GM18498 (cell line): ENCODE data around the gene CELF5.
"Not testable (repeated sequence)": the region's sequence is repeated elsewhere in the genome, so short reads cannot be mapped to it uniquely, and the experiment has no call there.

ENCODE experiments used
- ATAC-seq: cut with Tn5 transposase; IDR thresholded peaks from one replicate; pipeline ENCODE4 v1.9.1; 2021; ENCODE audit warnings: mild to moderate bottlenecking, moderate library complexity; ENCODE audit not compliant: unreplicated experiment

The CELF5 gene

DNA sequence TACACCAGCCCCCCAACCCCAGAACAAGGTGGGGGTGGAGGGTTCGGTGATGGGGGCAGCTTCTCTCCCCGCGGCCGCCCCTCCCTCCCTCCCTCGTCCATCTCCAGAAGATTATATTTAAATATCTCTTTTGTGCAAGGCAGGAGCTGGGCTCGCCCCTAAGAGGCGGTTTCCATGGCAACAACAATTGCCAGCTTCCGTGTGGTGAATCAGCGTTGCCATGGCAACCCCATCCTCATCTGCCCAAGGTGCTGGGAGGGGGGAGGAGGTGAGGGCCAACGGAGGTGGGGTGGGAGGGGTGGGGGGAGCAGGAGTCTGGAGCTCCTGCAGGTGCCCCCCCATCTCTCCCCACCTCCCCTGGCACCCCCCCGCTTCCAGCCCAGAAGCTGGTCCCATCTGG, 46.4 kb downstream of the CELF5 start:
- no peak for ATAC-seq

DNA sequence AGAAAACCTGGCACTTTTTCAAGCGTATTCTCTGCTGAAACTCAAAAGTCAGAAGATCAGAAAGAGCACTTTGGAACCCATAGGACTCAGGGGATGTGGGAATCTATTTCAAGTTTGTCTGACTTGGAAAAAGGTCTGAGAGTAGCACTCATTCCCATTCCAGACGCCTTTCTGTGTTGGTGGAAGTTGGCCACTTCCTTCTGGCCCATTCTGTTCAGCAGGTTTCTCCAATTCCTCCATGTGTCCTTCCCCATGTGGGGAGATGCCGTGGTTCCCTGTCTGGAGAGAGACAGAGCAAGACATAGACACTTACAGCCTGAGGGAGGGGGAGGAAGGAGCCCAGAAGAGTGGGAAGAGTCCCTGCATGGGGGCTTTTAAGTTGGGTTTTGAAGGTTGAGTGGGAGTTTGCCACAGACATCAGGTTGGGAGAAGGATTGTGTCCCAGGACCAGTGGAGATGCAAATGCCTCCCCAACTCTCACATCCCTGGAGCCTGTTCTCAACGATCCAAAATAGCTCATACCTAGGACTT, 48.0 kb downstream of the CELF5 start:
- no peak for ATAC-seq

DNA sequence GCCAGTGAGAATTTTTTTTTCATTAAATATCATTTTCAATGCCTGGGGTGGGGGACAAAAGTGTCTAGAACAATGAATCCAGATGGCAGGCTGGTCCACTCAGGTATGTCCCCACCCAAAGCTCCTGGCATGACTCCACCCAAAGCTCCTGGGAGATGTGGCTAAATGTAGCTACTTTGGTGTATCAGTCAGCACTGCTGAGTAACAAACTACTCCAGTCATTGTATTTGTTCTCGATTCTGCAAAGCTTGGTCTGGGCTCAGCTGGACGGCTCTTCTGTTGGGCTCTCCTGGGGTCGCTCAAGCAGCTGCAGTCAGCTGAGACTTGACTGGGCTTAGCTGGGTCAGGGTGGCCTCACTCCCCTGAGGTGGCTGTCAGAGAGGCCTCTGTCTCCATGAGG, 48.5 kb downstream of the CELF5 start:
- no peak for ATAC-seq

DNA sequence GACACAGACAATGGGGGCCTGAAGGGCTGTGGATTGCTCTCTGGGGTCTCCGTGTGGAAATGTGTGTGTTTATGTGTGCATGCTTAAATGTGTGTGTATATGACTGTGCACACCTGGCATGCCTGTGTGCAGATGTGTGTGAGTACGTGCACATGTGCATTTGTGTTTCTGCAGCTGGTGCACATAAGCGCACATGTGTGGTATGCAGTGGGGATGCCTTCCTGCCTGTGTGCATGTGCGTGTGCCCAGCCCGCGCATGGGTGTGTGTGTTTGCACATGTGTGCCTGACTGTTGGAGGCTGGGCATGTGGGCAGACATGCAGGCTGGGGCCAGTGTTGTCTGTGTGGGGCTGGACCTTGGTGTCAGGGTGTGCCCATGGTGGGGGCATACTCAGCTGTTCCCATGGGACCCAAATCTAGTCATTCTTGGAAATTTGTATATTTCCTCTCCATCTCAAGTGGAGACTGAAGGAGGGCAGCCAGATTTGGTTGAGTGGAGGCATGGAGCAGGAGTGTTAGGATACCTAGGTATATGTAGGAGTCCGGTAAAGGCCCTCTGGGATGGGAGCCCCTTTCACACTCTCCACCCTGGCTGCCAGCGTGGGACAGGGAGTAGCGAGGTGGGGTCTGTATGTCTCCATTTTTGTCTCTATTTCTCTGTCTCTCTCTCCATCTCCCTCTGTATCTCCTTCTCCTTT, 49.9 kb downstream of the CELF5 start:
- no peak for ATAC-seq

DNA sequence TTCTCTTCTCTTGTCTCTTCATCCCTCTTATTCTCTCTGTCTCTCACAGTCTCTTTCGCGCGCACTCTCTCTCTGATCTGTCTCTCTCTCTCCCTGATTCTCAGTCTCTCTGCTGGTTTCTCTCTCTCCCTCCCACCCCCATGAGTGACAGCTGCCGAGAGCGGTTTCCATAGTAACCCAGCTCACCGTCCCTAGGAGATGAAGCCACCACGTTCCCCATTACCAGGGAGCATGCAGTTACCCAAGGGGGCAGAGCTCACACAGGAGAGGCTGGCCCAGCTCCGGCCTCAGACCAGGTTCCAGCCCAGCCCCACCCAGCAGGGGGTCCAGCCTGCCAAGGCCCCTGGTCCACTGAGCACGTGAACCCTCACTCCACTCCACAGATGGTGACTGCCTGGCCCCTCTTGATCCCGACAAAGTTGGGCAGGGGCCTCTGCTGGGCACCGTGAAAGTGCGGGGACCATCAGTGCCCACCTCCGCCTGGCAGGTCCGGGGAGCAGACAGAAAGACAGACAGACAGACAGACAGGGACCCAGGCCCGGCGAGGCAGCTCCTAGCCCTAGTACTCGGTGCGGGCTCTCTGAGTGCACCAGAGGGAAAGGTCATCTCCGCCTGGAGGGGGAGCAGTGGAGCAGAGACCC, 50.6 kb downstream of the CELF5 start:
- peak; percentile 23 for ATAC-seq

DNA sequence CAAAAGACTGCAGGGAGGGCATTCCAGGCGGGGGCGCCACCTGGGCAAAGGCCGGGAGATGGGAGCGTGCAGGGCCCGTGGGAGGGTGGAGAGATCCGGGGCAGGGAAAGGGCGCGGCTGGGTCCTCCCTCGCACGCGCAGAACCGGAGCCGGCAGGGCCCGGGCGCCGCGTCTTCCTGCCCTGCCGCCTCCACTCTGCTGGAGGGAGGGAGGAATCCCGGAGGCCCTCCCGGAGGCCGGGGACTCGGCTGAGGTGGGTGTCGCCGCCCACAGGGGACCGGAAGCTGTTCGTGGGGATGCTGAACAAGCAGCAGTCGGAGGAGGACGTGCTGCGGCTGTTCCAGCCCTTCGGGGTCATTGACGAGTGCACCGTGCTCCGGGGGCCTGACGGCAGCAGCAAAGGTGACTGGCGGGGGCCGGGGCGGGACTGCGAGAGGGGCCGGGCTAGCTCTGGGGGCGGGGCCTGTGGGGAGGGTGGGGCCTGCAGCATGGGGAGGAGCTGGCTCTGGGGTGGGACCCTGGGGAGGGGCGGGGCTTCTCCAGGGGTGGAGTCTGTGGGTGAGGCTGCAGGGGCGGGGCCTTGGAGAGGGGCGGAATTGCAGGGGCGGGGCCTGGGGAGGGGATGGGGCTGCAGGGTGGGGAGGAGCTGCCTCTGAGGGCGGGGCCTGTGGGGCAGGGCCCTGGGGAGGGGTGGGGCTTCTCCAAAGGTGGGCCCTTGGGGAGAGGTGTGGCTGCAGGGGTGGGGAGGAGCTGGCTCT, 51.3 kb downstream of the CELF5 start:
- peak; percentile 62 for ATAC-seq

DNA sequence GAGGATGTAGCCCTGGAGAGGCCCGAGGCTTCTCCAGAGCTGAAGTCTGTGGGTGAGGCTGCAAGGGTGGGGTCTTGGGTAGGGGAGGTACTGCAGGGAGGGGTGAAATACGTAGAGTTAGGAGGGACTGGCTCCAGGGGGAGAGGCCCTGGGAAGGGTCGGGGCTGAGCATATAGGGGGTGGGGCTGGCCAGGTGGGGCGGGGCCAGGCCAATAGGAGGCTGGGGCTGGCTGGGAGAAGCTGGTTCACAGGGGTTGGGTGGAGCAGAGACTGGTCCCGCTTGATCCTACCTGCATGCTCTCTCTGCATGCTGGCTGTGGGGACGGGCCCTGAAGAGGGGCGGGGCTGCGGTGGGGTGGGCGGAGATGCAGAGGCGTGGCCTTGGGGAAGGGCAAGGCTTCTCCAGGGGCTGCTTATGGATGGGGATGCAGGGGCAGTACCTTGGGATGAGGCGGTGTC, 51.9 kb downstream of the CELF5 start:
- ATAC-seq, result peak; percentile 27

DNA sequence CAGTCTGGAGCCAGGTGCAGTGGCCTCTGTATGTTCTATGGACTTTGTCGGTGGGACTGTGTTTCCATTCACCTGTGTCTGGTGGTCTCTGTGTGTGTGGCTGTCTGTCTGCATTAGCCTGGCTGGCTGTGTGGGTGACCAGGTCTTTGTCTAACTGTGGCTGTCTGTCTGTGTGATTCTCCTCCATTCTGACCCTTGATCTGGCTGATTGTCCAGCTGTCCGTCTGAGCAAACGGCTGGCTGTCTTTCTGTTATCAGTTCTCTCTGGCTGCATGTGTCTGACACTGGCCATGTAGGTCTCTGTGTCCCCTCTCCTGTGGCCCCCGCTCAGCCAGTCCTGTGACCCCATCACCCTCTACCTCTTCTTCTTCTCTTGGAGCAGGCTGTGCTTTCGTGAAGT, 53.2 kb downstream of the CELF5 start:
- no peak for ATAC-seq

DNA sequence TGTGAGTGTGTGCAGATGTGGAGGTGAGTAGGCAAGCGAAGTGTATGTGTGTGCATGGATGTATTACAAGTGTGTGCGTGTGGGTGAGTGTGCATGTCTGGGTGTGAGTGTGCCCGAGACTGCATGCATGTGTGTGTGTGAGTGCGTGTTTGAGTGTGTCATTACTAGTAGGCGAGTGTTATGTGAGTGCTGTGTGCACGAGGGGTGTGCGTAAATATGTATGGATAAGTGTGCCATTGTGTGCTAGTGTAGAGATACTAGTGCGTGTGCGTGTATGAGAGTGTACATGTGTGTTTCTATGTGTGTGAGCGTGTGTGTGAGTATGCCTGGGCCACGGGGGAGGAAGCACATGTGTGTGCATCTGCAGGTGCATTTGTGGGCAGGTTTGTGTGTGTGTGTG, 53.8 kb downstream of the CELF5 start:
- no peak for ATAC-seq

DNA sequence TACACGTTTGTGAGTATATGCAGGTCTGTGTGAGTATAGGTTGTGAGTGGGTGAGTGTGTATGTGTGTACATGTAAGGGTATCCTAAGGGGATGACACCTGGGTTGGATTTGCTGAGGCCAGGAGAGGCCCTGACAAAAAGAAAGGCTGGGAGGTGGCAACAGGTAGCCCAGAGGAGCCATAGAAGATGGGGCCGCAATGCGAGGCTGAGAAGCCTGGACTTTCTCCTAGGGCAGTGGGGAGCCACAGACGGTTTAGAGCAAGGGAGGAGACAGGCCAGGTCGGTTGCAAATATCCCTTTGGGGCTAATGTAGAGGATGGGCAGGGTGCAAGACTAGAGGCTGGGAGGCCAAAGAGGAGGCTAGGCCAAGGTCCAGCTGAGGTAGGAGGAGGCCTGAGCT, 54.3 kb downstream of the CELF5 start:
- no peak for ATAC-seq

DNA sequence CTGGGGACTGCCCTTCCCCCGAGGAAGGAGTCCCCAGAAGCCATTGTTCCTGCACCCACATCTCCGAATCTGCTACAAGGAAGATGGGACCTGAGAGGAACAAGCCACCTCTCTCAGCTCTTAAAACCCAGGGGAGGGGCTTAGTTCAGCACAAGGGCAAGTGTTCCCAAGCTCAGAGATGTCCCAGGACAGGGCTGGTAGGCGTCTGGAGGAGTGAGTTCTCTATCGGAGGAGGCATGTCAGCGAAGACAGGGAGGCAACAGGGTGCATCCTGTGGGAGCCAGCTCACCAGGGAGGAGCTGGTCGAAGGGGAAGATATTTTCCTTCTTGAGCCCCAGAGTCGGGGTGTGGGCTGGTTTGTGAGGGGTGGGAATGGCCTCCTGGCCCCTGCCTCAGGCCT, 54.8 kb downstream of the CELF5 start:
- ATAC-seq, result no peak

DNA sequence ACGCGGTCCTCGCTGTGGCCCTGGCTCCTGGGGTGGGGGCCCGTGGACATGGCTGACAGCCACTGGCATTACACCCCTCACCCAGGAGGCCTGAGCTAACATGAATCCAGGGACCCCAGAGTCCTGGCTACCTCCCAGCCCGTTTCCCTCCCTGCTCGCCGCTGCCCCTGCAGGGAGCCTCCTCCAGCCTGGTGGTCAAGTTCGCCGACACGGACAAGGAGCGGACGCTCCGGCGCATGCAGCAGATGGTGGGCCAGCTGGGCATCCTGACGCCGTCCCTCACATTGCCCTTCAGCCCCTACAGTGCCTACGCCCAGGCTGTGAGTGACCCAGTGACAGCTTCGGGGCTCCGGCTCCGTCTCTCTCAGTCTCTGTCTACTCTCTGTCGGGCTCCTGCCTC, 56.6 kb downstream of the CELF5 start:
- ATAC-seq, result no peak

DNA sequence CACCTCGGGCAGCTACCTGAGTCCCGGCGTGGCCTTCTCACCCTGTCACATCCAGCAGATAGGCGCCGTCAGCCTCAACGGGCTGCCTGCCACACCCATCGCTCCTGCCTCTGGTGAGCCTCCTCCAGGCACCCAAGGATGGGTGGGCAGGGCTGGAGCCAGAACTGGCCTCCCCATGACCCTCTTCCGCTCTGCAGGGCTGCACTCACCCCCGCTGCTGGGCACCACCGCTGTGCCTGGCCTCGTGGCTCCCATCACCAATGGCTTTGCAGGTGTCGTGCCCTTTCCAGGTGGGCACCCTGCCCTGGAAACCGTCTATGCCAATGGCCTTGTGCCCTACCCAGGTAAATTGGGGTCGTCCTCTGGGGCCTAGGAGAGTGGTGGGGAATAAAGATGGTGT, 57.7 kb downstream of the CELF5 start:
- ATAC-seq, result no peak

DNA sequence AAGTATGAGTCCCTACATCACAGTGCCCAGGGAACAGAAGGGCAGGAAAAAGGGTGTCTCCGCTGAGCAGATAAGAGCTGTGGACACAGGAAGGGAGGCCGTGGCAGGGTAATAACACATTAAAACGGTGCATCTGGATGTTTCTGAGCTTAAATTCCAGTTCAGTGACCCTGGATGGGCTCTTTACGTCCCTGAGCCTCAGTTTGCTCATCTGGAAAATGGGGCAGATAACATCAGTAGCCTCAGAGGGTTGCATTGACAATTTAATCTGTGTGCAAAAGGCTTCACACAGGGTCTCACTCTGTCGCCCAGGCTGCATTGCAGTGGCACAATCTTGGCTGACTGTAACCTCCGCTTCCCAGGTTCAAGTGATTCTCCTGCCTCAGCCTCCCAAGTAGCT, 58.1 kb downstream of the CELF5 start:
- ATAC-seq, result no peak

DNA sequence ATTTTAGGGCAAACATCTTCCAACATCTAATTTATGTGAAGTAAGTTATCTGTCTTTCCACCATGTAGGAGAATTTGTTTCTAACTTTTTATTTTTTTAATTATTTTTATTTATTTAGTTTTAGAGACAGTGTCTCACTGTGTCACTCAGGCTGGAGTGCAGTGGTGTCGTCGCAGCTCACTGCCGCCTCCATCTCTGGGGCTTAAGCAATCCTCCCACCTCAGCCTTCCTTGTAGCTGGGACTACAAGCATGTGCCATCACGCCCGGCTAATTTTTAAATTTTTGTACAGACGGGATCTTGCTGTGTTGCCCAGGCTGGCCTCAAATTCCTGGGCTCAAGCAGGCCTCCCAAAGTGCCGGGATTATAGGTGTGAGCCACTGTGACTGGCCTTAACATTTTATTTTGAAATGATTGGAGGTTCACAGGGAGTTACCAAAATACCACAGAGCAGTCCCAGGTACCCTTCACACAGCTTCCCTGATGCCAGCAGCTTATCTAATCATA, 58.8 kb downstream of the CELF5 start:
- ATAC-seq, result no peak

DNA sequence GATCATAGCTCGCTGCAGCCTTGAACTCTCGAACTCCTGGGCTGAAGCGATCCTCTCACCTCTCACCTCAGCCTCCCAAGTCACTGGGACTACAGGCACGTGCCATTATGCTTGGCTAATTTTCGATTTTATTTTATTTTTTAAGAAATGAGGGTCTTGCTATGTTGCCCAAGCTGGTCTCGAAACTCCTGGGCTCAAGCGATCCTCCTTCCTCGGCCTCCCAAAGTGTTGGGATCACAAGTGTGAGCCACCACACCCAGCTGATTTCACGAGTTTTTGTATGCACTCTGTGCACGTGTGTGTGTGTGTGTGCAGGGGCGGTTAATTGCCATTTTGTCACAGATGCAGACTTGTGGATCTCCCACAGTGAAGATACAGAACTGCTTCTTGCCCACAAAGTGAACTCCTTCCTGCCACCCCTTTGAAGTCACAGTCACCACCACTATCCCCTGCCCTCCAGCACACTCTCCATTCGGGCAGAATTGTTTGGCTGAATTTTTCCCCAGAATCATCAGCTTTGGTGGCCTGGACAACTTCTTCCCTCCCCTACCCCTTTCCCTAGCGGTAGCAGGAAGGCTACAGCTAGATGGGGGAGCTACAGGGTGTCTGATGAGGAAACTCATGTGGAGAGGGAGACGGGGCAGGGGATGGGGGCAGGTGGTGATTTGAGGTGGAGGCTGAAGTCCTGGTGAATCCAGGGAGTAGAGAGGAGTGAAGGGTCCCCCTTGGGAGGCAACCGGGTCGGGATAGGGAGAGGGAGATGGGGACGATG, 59.6 kb downstream of the CELF5 start:
- ATAC-seq, result no peak

DNA sequence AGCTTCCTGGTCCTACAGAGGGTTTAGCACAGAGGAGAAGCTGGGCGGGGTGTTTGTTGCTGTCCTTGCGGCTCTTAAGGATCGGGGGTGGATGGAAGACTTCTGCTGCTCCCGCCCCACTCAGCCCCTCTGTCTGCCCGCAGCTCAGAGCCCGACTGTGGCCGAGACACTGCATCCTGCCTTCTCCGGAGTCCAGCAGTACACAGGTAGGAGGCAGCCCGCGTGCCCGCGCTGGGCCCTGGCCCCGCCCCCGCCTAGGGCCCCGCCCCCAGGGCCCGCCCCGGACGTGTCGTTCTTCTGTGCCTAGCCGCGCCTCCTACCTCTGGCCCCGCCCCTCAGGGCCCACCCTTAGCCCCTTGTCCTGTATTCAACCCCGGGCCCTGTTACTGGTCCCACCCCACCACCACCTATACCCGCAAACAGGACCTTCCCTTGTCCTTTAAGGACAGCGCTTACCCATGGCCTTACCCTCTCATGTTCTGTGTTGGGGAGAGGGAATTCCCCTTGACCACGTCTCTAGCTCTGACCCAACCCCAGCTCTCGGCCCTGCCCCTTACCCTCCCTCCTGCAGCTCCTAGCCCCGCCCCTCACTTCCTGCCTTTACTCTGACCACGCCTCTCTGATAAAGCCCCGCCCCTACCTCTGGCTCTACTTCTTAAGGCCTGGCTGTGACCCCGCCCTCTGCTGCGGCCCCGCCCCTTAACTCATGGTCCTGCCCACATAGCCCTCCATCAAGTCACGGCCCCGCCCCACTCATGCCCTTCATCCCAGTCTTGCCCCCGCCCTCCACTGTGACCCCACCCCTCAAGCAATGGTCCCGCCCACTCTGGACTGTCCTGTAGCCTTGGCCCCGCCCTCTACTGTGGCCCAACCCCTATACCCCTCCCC, 60.5 kb downstream of the CELF5 start:
- no peak for ATAC-seq

DNA sequence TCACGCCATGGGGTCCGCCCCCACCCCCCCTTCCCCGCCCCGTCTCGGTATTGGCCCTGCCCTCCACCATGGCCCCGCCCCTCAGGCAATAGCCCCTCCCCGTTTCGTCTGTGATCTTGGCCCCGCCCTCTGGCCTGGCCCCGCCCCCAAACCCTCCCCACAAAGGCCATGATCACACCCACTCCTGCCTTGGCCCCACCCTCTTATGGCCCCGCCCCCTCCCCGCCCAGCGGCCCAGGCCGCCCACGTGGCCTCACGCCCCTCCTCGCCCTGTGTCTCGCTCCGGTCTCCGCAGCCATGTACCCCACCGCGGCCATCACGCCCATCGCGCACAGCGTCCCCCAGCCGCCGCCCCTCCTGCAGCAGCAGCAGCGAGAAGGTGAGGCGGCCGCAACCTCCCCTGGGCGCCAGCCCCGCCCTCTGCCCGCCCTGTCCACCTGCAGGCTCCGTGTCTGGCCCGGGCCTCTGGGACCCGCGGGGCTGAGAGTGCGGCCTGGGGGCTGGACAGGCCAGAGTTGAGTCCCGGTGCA, 61.3 kb downstream of the CELF5 start:
- ATAC-seq, result no peak

DNA sequence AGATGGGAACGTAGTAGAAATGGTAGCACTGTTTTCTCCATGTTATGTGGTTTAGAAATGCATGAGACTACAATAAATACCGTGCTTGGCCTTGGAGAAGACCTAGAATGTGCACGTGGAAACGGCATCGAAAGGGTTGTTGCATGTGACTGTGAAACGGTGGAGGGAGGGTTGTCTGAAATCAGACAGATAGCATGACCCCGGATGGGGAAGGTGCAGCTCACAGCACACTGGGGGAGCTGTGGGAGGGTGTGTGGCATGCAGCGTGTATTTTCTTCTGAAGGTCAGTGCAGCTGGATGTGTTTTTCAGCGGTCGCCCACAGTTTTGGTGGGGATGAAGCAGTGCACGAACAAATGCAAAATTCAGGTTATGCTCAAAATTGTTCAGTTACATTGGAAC, 63.4 kb downstream of the CELF5 start:
- no peak for ATAC-seq

DNA sequence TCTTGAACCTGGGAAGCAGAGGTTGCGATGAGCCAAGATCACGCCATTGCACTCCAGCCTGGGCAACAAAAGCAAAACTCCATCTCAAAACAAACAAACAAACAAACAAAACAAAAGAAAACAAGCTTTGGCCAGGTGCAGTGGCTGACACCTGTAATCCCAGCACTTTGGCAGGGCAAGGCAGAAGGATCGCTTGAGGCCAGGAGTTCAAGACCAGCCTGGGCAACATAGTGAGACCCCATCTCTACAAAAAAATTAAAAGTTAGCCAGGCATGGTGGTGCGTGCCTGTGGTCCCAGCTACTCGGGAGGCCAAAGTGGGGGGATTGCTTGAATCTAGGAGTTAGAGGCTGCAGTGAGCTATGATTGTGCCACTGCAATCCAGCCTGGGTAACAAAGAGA, 64.0 kb downstream of the CELF5 start:
- not testable (repeated sequence) for ATAC-seq
